Stimulated activated CD8-positive, alpha-beta memory T cell treated with anti-CD3 and anti-CD28 coated beads, Interleukin-12 subunit alpha, Interleukin-12 subunit beta, amount 100 ng/mL, for 4 hours (primary cell): Measurements from ENCODE around the gene HSD3B2.

Source experiments
- DNase-seq: peaks from one replicate; pipeline ENCODE4 v3.0.0-alpha.2; 2020; ENCODE audit warnings: low read depth

Gene HSD3B2

DNA sequence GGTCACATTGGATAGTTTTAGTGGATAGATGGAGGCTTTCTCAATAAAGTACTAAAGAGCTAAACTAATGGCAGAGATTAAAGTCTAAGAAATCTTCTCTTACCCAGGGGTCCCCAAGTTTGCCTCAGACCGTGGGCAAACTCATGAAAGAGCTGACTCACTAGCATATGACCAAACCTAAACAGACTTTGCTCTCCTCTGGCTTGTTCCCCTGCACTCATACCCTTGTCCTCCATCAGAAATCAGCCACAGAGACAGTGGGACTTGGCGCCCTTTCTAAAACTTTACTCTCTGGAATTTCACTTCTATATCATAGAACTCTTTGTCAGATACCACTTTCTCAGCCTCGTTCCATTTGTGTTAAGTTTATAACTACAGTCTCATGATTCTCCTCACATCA lies 17.0 kb upstream of the HSD3B2 start:
- no peak for DNase-seq

- DNase-seq, result no peak
Observed at GRCh38 chr1:119404736-119405135, 10.2 kb upstream of the HSD3B2 start.

DNA sequence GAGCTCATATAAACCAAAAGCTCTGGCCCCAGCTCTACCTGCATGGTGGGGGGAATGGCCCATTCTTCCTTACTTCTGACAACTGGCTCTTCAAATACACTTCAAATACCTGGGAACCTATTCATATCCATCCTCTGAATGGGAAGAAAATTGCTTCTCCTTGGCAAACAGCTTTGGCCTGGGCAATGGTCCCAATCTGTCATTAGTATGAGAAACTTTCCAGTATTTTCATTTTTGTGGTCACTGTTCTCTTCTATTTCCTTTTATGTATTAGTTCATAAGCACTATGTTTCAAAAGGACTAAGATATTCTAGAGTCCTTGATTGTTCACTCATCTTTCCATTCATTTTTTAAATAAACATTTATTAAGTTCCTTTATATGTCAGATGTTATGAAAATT lies 5.2 kb upstream of the HSD3B2 start:
- DNase-seq, result no peak

DNA sequence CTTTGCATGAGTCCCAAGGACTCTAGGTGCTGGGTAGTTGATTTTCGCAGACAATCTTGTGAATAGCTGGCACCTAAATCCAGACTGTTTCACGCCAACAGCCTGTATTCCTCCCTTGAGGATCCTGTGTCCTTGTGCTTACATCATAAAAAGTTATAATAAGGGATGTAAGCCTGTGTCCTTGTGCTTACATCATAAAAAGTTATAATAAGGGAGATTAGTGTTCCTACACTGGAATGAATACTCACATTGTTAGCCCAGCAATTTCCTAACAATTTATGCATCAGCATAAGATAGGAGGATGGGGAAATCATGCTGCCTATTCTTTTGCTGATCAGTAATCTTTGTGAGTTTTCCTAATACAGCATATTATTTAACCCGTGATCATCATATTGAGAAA lies 4.0 kb upstream of the HSD3B2 start:
- no peak for DNase-seq

DNA sequence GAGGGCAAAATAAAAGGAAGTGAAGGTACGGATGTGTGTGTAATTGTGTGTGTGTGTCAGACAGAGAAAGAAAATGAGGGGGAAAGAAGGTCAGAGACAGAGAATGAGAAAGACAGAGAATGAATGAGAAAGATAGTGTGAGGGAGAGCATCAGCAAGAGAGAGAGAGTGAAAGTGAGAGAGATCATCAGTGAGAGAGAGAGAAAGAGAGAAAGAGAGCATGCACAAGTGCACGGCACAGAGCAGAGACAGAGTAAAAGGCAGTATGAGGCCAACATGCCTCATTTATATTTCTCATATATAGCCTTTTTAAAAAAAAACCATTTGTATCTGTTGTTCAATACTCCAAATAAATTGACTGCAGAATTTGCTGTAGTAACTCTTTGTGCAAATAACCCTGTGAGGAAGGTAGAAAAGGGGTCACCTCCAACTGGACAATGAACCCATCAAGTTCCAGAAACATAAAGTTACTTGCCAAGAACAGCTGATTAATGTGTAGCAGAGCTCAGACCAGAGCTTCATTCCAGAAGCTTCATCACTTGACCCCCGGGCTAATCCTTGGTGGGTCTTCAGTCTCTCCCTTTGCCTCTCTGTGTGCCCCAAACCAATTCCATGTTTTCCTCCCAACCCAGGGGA lies 1.2 kb downstream of the HSD3B2 start:
- no peak for DNase-seq

- no peak for DNase-seq
Observed at GRCh38 chr1:119419109-119419508, 4.2 kb downstream of the HSD3B2 start.

- no peak for DNase-seq
Observed at GRCh38 chr1:119420638-119421037, 5.7 kb downstream of the HSD3B2 start.

GRCh38 chr1:119422631-119423030 lies 7.7 kb downstream of the HSD3B2 start:
- DNase-seq, result no peak

DNA sequence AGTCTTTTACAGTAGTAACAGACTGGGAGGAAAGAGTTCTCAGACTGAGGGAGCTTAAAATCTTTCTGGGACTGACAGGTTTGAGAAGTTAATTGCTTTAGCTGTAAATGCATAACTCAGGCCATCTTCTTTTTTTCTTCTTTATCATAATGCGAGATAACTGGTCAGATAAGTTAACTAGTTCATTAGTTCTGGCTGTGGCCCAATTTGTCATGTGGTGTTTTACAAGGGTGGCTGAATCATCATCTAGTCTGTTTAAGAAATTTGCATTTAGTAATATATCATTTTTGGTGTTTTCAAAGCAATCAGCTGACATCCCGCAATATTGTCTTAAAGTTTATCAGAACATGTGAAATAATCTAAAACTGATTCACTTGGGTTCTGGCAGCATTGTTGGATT lies 14.0 kb downstream of the HSD3B2 start:
- no peak for DNase-seq

DNA sequence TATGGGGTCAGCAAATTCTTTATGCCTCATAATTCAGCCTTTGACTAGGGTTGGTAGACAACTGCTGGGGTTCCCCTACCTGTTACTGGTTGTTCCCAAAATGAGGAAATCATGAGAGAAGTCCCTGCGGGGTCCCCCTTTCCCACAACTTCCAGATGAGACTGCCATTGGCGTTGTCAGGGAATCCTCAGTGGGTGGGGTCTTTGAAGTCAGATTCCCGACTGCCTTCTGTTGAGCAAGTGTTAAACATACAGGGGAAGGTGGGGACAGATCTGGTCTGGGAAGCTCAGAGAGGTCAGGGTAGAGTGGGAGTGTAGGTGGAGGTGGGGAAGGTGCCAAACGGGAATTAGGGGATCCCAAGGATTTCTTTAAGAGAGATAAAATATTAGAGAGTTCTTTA lies 14.7 kb downstream of the HSD3B2 start:
- no peak for DNase-seq

- no peak for DNase-seq
Observed at GRCh38 chr1:119430486-119430885, 15.5 kb downstream of the HSD3B2 start.

DNA sequence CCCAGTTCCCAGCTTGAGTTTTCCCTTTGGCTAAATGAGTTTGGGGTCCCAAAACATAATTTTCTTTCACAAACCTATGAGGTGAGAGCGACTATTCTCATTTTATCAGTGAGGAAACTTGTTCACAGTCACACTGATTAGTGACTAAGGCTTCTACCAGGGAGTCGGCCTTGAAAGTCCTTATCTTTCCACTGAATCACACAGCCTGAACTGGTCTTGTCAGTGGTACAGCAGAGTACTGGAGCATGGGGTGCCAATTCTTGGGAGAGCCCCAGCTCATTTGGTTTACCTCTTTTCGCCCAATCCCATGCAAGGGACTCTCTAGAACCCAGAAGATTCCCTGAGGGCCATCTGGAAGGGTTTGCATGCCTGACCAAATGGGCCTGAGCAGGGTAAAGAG lies 16.9 kb downstream of the HSD3B2 start:
- no peak for DNase-seq

DNA sequence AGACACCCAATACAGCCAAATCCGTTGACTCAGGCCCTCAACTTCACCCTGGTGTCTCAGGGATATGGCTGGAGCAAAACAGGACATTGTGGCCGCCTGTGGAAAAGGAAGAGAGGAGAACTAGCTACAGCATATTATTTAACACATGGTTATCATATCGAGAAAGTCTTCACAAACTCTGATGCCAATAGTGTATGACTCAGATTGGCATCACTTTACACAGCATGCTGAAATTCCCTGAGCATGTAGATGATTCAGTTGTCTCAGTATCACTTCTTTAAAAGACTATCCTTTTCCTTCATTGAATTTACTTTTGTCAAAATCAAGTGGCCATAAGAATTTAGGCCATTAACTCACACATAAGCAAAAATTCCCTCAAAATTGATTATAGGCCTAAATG lies 20.1 kb downstream of the HSD3B2 start:
- no peak for DNase-seq

- no peak for DNase-seq
Observed at GRCh38 chr1:119438761-119439160, 23.8 kb downstream of the HSD3B2 start.

DNA sequence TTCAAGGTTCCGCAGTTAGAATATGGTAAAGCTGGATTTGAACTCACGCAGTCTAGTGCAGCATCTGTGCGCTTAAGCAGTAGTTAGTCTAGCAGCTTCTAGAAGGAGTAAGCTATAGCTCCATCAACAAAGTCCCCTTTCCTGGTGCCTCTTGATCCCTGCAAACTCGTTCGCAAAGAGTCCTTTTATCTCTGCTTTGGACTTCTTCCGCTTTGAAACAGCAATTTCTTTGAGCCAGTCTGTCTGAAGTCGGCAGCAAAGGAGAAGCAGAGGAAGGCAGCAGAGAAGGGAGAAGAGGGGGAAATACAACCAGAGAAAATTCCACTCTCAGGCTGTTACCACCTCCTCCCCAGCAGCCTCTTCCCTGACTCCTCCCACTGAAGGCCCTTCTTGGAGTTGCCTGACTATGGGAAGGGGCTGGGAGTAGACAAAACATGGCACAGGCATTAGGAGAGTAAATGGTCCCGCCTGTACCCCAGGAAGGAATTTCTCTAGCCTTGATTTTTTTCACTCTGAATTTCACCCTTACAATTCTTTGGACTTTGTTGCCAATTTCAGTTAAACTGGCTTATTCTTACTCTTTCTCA lies 25.9 kb downstream of the HSD3B2 start:
- DNase-seq, result no peak

GRCh38 chr1:119442756-119443155 lies 27.8 kb downstream of the HSD3B2 start:
- DNase-seq, result no peak

GRCh38 chr1:119446321-119446720 lies 31.4 kb downstream of the HSD3B2 start:
- no peak for DNase-seq

DNA sequence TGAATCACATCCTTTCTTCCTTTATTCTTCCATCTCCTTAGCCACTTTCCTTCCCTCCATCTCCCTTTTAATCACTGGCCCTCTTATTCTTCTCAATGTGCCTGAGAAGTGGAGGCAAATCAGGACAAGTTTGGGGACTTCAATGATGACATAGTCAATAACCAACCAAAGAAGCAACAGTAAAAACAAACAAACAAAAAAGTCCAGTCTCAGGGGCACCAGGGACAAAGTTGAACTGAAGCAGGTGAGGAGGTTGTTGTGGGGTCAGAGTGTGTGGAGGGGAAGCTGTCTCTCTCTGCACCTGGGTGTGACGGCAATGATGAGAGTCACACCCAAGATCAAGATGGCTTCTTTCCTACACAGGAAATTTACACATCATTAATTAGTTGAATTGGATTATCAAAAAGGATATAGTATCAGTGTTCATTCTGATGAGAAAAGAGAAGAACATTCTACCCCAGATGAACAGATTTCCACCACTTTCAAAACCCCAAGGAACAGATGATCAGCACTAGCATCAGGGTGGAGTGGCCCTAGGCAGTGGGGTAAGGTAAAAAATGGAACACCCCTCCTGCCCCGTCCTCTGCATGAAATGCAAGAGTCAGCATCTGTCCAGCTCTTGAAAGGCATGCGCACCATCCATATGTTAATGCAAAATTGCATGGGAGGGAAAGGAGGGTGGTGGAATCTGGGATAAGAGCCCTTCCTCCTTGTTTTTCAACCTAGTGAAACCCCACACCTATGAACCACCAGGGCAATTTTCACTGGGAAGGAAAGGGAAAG lies 32.6 kb downstream of the HSD3B2 start:
- DNase-seq, result no peak

GRCh38 chr1:119448127-119448511 lies 33.2 kb downstream of the HSD3B2 start:
- no peak for DNase-seq

DNA sequence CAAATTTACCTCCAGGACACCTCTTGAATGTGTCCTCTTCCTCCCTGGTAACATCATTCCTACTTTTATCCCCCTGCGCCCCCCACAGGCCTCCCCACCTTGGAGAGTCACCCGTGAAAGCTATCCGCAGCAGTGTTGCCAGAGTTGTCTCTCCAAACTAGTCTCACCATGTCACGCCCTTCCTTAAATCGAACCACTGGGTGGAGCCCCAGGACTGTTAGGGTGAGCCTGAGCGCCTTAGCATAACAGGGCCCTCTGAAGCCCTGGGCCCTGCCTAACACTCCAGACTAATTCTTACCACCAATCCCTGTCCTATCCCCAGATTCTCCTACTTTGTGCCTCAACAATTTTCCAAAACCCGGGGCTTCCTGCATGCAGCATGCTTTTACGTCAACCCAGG lies 35.0 kb downstream of the HSD3B2 start:
- no peak for DNase-seq

- DNase-seq, result no peak
Observed at GRCh38 chr1:119451158-119451557, 36.2 kb downstream of the HSD3B2 start.

GRCh38 chr1:119452091-119452490 lies 37.1 kb downstream of the HSD3B2 start:
- no peak for DNase-seq

DNA sequence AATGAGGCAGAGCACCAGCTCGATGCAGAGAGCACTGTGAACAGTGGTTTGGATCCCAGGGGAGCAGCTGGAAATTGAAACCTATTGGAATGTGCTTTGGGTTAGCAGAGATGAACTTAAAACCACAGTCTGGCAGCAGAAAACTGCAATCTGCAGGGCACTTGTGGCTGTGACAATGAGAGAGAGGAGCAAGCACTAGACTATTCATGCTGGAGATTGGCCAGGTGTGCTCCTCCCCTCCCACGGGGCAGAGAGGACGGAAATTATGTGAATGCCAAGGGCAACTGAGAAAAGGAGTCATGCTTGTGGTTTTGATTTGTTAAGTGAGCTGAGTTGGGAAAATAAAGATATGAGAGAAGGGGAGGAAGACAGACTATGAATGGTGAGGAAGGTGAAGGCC lies 38.1 kb downstream of the HSD3B2 start:
- DNase-seq, result no peak

DNA sequence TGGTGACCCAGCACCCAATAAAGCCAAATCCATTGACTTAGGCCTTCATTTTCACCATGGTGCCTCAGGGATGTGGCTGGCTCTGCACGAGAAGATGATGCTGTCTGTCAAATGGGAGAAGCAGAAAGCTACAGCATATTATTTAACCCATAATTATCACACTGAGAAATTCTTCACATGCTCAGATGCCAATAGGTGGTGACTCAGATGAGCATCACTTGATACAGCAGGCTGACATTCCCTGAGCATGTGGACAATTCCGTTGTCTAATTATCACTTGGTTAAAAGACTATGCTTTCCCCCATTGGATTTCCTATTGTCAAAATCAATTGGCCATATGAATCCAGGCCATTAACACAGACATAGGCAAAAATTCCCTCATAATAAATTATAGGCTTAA lies 48.0 kb downstream of the HSD3B2 start:
- no peak for DNase-seq
